HL-60 (cell line): ENCODE data around the gene OR2B3.

ENCODE experiments used
- DNase-seq, 2 experiments: peaks; one replicate each; pipeline ENCODE4 v3.0.0-alpha.2; 2010 to 2020; ENCODE audit warnings: low read depth in 1 of 2, low spot score in 1 of 2
- H3K27ac ChIP-seq: fragments of 250-450 bp; sonication (Bioruptor Pico); replicated peaks from 2 replicates; pipeline ENCODE4 v1.5.1; 2020; ENCODE audit warnings: mild to moderate bottlenecking, moderate library complexity
- H3K27me3 ChIP-seq: fragments of 250-450 bp; sonication (Bioruptor Pico); 2 replicates; pipeline ENCODE4 v1.5.1; 2021; ENCODE audit warnings: mild to moderate bottlenecking, moderate library complexity; ENCODE audit not compliant: insufficient read depth, poor library complexity, severe bottlenecking
- H3K4me3 ChIP-seq: replicated peaks from 2 replicates; pipeline ENCODE4 v1.5.1; 2011; ENCODE audit warnings: mild to moderate bottlenecking, control low read depth, low read length; ENCODE audit not compliant: insufficient read depth
- GABPA ChIP-seq: IDR thresholded peaks from 2 replicates; pipeline ENCODE4 v1.6.1; 2012; ENCODE audit warnings: low read depth
- POLR2AphosphoS5 ChIP-seq: IDR thresholded peaks from 2 replicates; pipeline ENCODE4 v1.6.1; 2012; ENCODE audit warnings: low read depth
- SPI1 ChIP-seq: IDR thresholded peaks from 2 replicates; pipeline ENCODE4 v1.6.1; 2012; ENCODE audit warnings: low read depth, mild to moderate bottlenecking, borderline replicate concordance
- TF ChIP-seq, protein P1 (sequence below): IDR thresholded peaks from one replicate; pipeline ENCODE4 v1.5.1; 2011; ENCODE audit warnings: low read length, control low read depth, inconsistent platforms; ENCODE audit not compliant: insufficient read depth
- TF ChIP-seq, protein P2 (sequence below): IDR thresholded peaks from 2 replicates; pipeline ENCODE4 v1.6.1; 2012; ENCODE audit warnings: low read depth; ENCODE audit not compliant: insufficient replicate concordance

OR2B3 gene

GRCh38 chr6:29112135-29112534 is 25.0 kb upstream of the OR2B3 start:
- no peak overlapping the region for H3K27ac ChIP-seq

DNA sequence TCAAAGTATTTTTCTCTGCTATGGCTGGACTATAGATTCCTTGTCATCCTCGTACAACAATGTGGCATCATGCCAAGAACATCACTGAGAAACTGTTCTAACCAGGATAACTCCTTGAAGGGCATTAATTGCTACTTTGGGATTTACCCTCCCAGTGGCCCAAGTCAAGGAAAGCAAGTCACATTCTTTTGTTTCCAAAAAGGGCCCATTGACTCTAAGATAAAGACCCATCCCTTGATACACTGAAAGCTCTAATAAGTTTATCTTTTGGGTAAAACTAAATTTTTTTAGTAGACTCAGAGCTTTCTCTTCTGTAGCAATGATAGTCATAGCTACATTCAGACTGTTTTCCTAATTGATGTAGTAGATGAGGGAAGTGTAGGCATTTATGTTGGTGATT is 20.6 kb upstream of the OR2B3 start, which contains the start of gene OR2J3:
Gene OR2J3 (plus strand): TSS at position 301 of the 400 bp plus-strand sequence. CDS start 3,833 bp downstream, outside the sequence.
- peaks cover 2% of the 10 kb centered on the region for H3K27me3 ChIP-seq
- H3K27ac ChIP-seq: no peak within 1 kb of the TSS
- no peak within 1 kb of the TSS for H3K4me3 ChIP-seq
- TF ChIP-seq, protein P1, sequence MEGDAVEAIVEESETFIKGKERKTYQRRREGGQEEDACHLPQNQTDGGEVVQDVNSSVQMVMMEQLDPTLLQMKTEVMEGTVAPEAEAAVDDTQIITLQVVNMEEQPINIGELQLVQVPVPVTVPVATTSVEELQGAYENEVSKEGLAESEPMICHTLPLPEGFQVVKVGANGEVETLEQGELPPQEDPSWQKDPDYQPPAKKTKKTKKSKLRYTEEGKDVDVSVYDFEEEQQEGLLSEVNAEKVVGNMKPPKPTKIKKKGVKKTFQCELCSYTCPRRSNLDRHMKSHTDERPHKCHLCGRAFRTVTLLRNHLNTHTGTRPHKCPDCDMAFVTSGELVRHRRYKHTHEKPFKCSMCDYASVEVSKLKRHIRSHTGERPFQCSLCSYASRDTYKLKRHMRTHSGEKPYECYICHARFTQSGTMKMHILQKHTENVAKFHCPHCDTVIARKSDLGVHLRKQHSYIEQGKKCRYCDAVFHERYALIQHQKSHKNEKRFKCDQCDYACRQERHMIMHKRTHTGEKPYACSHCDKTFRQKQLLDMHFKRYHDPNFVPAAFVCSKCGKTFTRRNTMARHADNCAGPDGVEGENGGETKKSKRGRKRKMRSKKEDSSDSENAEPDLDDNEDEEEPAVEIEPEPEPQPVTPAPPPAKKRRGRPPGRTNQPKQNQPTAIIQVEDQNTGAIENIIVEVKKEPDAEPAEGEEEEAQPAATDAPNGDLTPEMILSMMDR: no peak
- TF ChIP-seq GABPA (no peak), SPI1 (no peak), POLR2AphosphoS5 (no peak)
- TF ChIP-seq, protein P2, sequence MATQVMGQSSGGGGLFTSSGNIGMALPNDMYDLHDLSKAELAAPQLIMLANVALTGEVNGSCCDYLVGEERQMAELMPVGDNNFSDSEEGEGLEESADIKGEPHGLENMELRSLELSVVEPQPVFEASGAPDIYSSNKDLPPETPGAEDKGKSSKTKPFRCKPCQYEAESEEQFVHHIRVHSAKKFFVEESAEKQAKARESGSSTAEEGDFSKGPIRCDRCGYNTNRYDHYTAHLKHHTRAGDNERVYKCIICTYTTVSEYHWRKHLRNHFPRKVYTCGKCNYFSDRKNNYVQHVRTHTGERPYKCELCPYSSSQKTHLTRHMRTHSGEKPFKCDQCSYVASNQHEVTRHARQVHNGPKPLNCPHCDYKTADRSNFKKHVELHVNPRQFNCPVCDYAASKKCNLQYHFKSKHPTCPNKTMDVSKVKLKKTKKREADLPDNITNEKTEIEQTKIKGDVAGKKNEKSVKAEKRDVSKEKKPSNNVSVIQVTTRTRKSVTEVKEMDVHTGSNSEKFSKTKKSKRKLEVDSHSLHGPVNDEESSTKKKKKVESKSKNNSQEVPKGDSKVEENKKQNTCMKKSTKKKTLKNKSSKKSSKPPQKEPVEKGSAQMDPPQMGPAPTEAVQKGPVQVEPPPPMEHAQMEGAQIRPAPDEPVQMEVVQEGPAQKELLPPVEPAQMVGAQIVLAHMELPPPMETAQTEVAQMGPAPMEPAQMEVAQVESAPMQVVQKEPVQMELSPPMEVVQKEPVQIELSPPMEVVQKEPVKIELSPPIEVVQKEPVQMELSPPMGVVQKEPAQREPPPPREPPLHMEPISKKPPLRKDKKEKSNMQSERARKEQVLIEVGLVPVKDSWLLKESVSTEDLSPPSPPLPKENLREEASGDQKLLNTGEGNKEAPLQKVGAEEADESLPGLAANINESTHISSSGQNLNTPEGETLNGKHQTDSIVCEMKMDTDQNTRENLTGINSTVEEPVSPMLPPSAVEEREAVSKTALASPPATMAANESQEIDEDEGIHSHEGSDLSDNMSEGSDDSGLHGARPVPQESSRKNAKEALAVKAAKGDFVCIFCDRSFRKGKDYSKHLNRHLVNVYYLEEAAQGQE: no peak
- no peak for DNase-seq

More at GRCh38 chr6:29112135-29112534, 25.0 kb upstream of the OR2B3 start:
- no peak for DNase-seq
- H3K4me3 ChIP-seq: no peak overlapping the region
- TF ChIP-seq, protein P2: no peak
- TF ChIP-seq POLR2AphosphoS5 (no peak), GABPA (no peak), SPI1 (no peak)
- TF ChIP-seq, protein P1: no peak
- H3K27me3 ChIP-seq: peaks cover 2% of the 10 kb centered on the region

DNA sequence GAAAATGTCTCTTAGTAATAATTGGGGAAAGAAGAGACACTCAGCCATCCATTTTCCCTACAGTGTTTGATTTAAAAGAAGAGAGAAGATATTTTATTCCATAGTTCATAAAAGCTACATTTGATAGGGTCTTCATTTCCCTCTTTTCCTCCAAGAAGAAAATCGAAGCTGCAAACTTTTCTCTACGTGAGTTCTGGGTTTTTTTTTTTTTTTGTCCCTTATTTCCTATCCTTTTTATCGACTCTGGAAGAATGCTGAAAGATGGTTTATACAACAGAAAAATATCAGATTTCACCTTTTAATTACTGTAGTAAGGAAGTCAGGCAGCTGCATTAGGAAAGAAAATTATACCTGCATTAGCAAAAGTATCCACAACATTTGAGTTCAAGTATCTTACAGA is 12.1 kb upstream of the OR2B3 start, which contains the start of gene OR2J1:
Gene OR2J1 (plus strand): TSS at position 301 of the 400 bp plus-strand sequence. CDS start 1,453 bp downstream, outside the sequence.
- no peak within 1 kb of the TSS for H3K4me3 ChIP-seq
- no peak within 1 kb of the TSS for H3K27ac ChIP-seq
- no peaks in the 10 kb centered on the region for H3K27me3 ChIP-seq
- TF ChIP-seq, protein P1: no peak
- TF ChIP-seq, protein P2: no peak
- TF ChIP-seq SPI1 (no peak), POLR2AphosphoS5 (no peak), GABPA (no peak)
- DNase-seq: no peak
